Mesothelial cell of epicardium (in vitro differentiated cells): ENCODE data around the gene CATSPERE. TPM values are rescaled to one million over a fixed set of nuclear protein-coding genes. Genes with fewer than 3 reads are reported as not detected.
"Not testable (repeated sequence)": the region's sequence is repeated elsewhere in the genome, so short reads cannot be mapped to it uniquely, and the experiment has no call there.

ENCODE experiments used
- DNase-seq, 2 experiments: peaks; one replicate each; pipeline ENCODE4 v3.0.0; 2021; ENCODE audit warnings: low spot score in 2 of 2; ENCODE audit not compliant: unreplicated experiment in 2 of 2
- H3K27ac Mint-ChIP-seq: 2 replicates; pipeline ENCODE4 v1.8.0; 2021; ENCODE audit warnings: mixed read lengths
- H3K27me3 Mint-ChIP-seq: 2 replicates; pipeline ENCODE4 v1.8.0; 2021; ENCODE audit warnings: low read depth, mixed read lengths
- H3K36me3 Mint-ChIP-seq: 2 replicates; pipeline ENCODE4 v1.8.0; 2021; ENCODE audit warnings: mixed read lengths
- H3K4me1 Mint-ChIP-seq: 2 replicates; pipeline ENCODE4 v1.8.0; 2021; ENCODE audit warnings: mixed read lengths
- H3K4me3 Mint-ChIP-seq: 2 replicates; pipeline ENCODE4 v1.8.0; 2021; ENCODE audit warnings: mild to moderate bottlenecking, moderate library complexity, mixed read lengths
- H3K9me3 Mint-ChIP-seq: 2 replicates; pipeline ENCODE4 v1.8.0; 2021; ENCODE audit warnings: mixed read lengths
- total RNA-seq: library from RNA; stranded (reverse); gene quantifications from 3 replicates; pipeline ENCODE4 v1.2.1, GENCODE V29; 2021
- TF ChIP-seq, protein P1 (sequence below): fragments of 200-600 bp; sonication (generic); IDR thresholded peaks from one replicate; pipeline ENCODE4 v1.5.0; 2021; ENCODE audit warnings: antibody characterized with exemption; ENCODE audit not compliant: unreplicated experiment

Gene CATSPERE
- total RNA-seq, 1 donor from 2014 or later, result 2.5 TPM

DNA sequence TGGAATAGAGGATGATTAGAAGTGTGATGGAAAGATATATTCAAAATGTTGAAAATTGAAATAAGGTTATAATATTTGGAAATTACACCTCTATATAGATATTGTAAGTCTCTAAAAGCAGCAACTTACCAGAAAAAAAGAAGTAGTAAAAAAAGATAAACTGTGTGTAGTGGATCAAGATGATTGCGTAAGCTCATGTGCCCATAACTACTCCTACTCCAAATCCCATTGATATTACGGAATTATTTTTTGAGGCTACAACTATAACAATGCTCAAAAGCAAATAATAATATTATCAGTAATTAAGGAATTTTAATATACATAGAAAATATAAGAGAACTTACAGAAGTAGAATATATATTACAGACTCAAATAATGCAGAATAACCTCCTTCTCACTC, 33.6 kb downstream of the CATSPERE start:
- H3K36me3 Mint-ChIP-seq, result no peaks in the 10 kb centered on the region
- peaks cover 5% of the 10 kb centered on the region for H3K9me3 Mint-ChIP-seq
- no peak for DNase-seq
- H3K27me3 Mint-ChIP-seq, result no peaks in the 10 kb centered on the region
- TF ChIP-seq, protein P1, sequence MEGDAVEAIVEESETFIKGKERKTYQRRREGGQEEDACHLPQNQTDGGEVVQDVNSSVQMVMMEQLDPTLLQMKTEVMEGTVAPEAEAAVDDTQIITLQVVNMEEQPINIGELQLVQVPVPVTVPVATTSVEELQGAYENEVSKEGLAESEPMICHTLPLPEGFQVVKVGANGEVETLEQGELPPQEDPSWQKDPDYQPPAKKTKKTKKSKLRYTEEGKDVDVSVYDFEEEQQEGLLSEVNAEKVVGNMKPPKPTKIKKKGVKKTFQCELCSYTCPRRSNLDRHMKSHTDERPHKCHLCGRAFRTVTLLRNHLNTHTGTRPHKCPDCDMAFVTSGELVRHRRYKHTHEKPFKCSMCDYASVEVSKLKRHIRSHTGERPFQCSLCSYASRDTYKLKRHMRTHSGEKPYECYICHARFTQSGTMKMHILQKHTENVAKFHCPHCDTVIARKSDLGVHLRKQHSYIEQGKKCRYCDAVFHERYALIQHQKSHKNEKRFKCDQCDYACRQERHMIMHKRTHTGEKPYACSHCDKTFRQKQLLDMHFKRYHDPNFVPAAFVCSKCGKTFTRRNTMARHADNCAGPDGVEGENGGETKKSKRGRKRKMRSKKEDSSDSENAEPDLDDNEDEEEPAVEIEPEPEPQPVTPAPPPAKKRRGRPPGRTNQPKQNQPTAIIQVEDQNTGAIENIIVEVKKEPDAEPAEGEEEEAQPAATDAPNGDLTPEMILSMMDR, result no peak
- H3K4me3 Mint-ChIP-seq, result no peak overlapping the region
- H3K4me1 Mint-ChIP-seq, result peaks cover 11% of the 10 kb centered on the region
- no peak overlapping the region for H3K27ac Mint-ChIP-seq

DNA sequence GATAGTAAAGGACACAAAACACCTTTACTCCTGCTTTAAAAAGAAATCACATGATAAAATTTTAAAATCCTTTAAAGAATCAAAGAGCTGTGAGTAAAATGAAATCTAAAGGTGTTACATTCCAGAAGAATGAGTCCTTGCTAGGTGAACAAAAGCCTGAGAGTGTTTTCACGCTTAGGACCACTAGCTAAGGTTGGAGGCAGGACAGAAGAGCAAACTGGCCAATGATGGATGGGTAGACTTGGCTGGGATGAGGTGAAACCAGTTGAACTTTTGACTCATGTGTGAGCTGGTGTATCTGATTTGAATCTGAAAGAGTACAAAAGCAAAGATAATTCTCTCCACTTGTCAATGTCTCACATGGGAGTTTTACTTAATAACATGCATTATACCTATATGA, 35.1 kb downstream of the CATSPERE start:
- Mint-ChIP-seq H3K9me3 (peaks cover 19% of the 10 kb centered on the region), H3K27me3 (no peaks in the 10 kb centered on the region), H3K27ac (no peak overlapping the region), H3K36me3 (peaks cover 11% of the 10 kb centered on the region), H3K4me1 (peaks cover 11% of the 10 kb centered on the region), H3K4me3 (no peak overlapping the region)
- TF ChIP-seq, protein P1, result no peak
- DNase-seq, result no peak

DNA sequence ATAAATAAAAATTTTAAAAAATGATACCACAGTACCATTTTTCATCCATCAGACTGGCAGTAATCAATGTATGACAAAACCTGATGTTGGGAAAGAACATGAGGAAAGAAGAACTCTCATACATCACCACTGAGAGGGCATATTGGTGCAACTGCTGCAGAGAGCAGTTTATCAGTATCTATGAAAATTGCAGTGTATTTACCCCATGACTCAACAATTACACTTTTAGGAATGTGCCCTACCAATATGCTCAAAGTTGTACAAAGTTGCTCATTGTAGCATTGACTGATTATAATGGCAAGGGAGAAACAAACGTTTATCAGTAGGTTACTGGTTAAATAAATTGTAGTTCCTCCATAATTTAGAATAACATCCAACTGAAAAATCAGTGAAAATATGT, 36.7 kb downstream of the CATSPERE start:
- TF ChIP-seq, protein P1, result no peak
- peaks cover 11% of the 10 kb centered on the region for H3K36me3 Mint-ChIP-seq
- no peak overlapping the region for H3K27ac Mint-ChIP-seq
- no peak for DNase-seq
- H3K4me1 Mint-ChIP-seq, result peaks cover 11% of the 10 kb centered on the region
- H3K27me3 Mint-ChIP-seq, result no peaks in the 10 kb centered on the region
- peaks cover 25% of the 10 kb centered on the region for H3K9me3 Mint-ChIP-seq
- no peak overlapping the region for H3K4me3 Mint-ChIP-seq

DNA sequence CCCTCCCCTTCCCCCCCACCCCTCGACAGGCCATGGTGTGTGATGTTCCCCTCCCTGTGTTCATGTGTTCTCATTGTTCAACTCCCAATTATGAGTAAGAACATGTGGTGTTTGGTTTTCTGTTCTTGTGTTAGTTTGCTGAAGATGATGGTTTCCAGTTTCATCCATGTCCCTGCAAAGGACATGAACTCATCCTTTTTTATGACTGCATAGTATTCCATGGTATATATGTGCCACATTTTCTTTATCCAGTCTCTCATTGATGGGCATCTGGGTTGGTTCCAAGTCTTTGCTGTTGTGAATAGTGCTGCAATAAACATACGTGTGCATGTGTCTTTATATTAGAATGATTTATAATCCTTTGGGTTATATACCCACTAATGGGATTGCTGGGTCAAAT, 38.4 kb downstream of the CATSPERE start:
- not testable (repeated sequence) for H3K27me3 Mint-ChIP-seq

DNA sequence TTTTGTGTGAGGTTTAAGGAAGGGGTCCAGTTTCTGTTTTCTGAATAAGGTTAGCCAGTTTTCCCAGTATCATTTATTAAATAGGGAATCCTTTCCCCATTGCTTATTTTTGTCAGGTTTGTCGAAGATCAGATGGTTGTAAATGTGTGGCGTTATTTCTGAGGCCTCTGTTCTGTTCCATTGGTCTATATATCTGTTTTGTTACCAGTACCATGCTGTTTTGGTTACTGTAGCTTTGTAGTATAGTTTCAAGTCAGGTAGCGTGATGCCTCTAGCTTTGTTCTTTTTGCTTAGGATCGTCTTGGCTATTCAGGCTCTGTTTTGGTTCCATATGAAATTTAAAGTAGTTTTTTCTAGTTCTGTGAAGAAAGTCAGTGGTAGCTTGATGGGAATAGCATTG, 39.4 kb downstream of the CATSPERE start:
- Mint-ChIP-seq H3K4me1 (peaks cover 11% of the 10 kb centered on the region), H3K36me3 (peaks cover 11% of the 10 kb centered on the region), H3K9me3 (peaks cover 31% of the 10 kb centered on the region)
- not testable (repeated sequence) for H3K27ac Mint-ChIP-seq, DNase-seq, H3K4me3 Mint-ChIP-seq, H3K27me3 Mint-ChIP-seq

More for the DNA sequence above, 38.4 kb downstream of the CATSPERE start:
- Mint-ChIP-seq H3K9me3 (peaks cover 31% of the 10 kb centered on the region), H3K36me3 (peaks cover 11% of the 10 kb centered on the region), H3K4me1 (peaks cover 11% of the 10 kb centered on the region)
- DNase-seq, H3K4me3 Mint-ChIP-seq, H3K27ac Mint-ChIP-seq: not testable (repeated sequence)

DNA sequence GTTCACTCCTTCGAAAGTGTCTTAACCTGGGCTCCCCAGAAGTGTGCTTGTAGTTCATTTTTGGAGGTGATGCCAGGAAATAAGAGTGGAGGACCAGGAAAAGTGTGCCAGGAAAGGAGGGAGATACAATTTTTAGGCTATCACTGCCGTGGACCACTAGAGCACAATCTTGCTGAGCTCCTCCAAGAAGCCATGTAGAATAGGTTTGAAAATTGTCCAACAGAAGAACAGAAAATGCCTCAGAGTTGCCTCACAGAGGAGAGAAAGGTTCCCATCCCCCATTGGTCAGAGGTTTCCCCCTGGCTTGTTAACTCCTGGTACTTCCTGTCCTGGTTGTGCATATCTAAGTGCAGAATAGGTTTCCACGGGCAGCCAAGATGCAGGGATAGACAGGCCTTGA, 41.6 kb downstream of the CATSPERE start:
- Mint-ChIP-seq H3K4me3 (no peak overlapping the region), H3K9me3 (peaks cover 44% of the 10 kb centered on the region), H3K36me3 (peaks cover 16% of the 10 kb centered on the region), H3K4me1 (no peaks in the 10 kb centered on the region), H3K27me3 (no peaks in the 10 kb centered on the region), H3K27ac (no peak overlapping the region)
- DNase-seq, result no peak
- TF ChIP-seq, protein P1, result no peak

DNA sequence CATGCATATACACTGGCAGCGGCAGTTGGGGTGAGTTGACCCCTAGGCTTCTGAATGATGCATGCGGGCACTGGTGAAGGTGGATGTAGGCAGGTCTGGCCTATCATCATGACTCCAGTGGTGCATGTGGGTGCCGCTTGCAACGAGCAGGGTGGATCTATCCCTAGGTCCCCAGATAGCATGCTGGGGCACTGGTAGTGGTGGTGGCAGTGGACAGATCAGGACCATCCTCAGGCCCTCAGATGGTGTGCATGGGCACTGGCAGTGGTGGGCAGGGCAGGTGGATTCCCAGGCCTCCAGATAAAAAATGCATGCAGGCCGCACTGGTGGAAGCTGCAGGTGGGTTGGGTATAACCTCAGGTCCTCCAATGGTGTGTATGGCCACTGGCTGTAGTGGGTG, 52.4 kb downstream of the CATSPERE start:
- no peak overlapping the region for H3K4me3 Mint-ChIP-seq
- TF ChIP-seq, protein P1, result no peak
- H3K27me3 Mint-ChIP-seq, result no peaks in the 10 kb centered on the region
- H3K9me3 Mint-ChIP-seq, result peaks cover 16% of the 10 kb centered on the region
- H3K27ac Mint-ChIP-seq, result no peak overlapping the region
- H3K4me1 Mint-ChIP-seq, result no peaks in the 10 kb centered on the region
- peaks cover 7% of the 10 kb centered on the region for H3K36me3 Mint-ChIP-seq
- no peak for DNase-seq
